Neural cell (in vitro differentiated cells): ENCODE results near the gene HOXD3. TPM values are rescaled to one million over a fixed set of nuclear protein-coding genes. Genes with fewer than 3 reads are reported as not detected.

Experiments used
- H2AFZ ChIP-seq: fragments of 200-600, 300-800 bp; sonication (generic), shearing (Covaris generic); 2 replicates; pipeline ENCODE4 v1.6.0; 2014; ENCODE audit warnings: low read depth, mild to moderate bottlenecking, antibody characterized with exemption, low read length, moderate library complexity
- H3F3A ChIP-seq: fragments of 200-600 bp; shearing (Covaris generic); 2 replicates; pipeline ENCODE4 v1.6.1; 2016; ENCODE audit warnings: mild to moderate bottlenecking, moderate library complexity, mixed read lengths, antibody characterized with exemption, low read length; ENCODE audit not compliant: insufficient read depth, poor library complexity, severe bottlenecking
- H3K27ac ChIP-seq: fragments of 200-600, 300-800 bp; sonication (generic), shearing (Covaris generic); 2 replicates; pipeline ENCODE4 v1.5.1; 2014; ENCODE audit warnings: mild to moderate bottlenecking, low read length, moderate library complexity
- H3K27me3 ChIP-seq: fragments of 300-800, 200-600 bp; sonication (generic), shearing (Covaris generic); 2 replicates; pipeline ENCODE4 v1.6.0; 2014; ENCODE audit warnings: mild to moderate bottlenecking, low read depth, low read length, moderate library complexity; ENCODE audit not compliant: insufficient read depth
- H3K36me3 ChIP-seq: fragments of 300-800, 200-600 bp; sonication (generic), shearing (Covaris generic); 2 replicates; pipeline ENCODE4 v1.5.1; 2014; ENCODE audit warnings: mild to moderate bottlenecking, antibody characterized with exemption, low read length, moderate library complexity; ENCODE audit not compliant: insufficient read depth
- H3K4me2 ChIP-seq: fragments of 300-800, 200-600 bp; sonication (generic), shearing (Covaris generic); 2 replicates; pipeline ENCODE4 v1.6.0; 2014; ENCODE audit warnings: mild to moderate bottlenecking, low read length
- H3K4me3 ChIP-seq: fragments of 300-800, 200-600 bp; sonication (generic), shearing (Covaris generic); 2 replicates; pipeline ENCODE4 v1.5.1; 2014; ENCODE audit warnings: mild to moderate bottlenecking, low read length, moderate library complexity
- H3K79me2 ChIP-seq: fragments of 200-600 bp; shearing (Covaris generic); replicated peaks from 2 replicates; pipeline ENCODE4 v1.6.0; 2014; ENCODE audit warnings: mild to moderate bottlenecking, low read length, moderate library complexity; ENCODE audit not compliant: insufficient read depth
- H3K9ac ChIP-seq: fragments of 300-800, 200-600 bp; sonication (generic), shearing (Covaris generic); 2 replicates; pipeline ENCODE4 v1.6.1; 2016; ENCODE audit warnings: mild to moderate bottlenecking, low read length, mixed read lengths
- H3K9me2 ChIP-seq: fragments of 200-600 bp; shearing (Covaris generic); 2 replicates; pipeline ENCODE4 v1.6.1; 2016; ENCODE audit warnings: mild to moderate bottlenecking, low read length, mixed read lengths; ENCODE audit not compliant: insufficient read depth
- H3K9me3 ChIP-seq: fragments of 200-600, 300-800 bp; sonication (generic), shearing (Covaris generic); 2 replicates; pipeline ENCODE4 v1.6.1; 2016; ENCODE audit warnings: mild to moderate bottlenecking, mixed run types, low read length, moderate library complexity, mixed read lengths
- H4K20me1 ChIP-seq: fragments of 200-600 bp; shearing (Covaris generic); 2 replicates; pipeline ENCODE4 v1.6.1; 2016; ENCODE audit warnings: mild to moderate bottlenecking, mixed run types; ENCODE audit not compliant: insufficient read depth
- EP300 ChIP-seq: fragments of 450-650 bp; conservative IDR thresholded peaks from 2 replicates; pipeline ENCODE4 v1.6.1; 2014; ENCODE audit warnings: antibody characterized with exemption, mild to moderate bottlenecking, moderate library complexity; ENCODE audit not compliant: poor library complexity, severe bottlenecking
- EZH2 ChIP-seq: fragments of 200-600, 300-800 bp; shearing (Covaris generic), sonication (generic); IDR thresholded peaks from 2 replicates; pipeline ENCODE4 v1.6.1; 2014; ENCODE audit warnings: antibody characterized with exemption, low read length, borderline replicate concordance, mild to moderate bottlenecking; ENCODE audit not compliant: insufficient read depth, poor library complexity, severe bottlenecking
- MXI1 ChIP-seq: fragments of 450-650 bp; conservative IDR thresholded peaks from 2 replicates; pipeline ENCODE4 v1.6.1; 2014; ENCODE audit warnings: antibody characterized with exemption, mild to moderate bottlenecking; ENCODE audit not compliant: poor library complexity, severe bottlenecking
- POLR2AphosphoS5 ChIP-seq: IDR thresholded peaks from 2 replicates; pipeline ENCODE4 v1.6.1; 2012
- RAD21 ChIP-seq: fragments of 450-650 bp; conservative IDR thresholded peaks from 2 replicates; pipeline ENCODE4 v1.6.1; 2014; ENCODE audit warnings: antibody characterized with exemption, mild to moderate bottlenecking, moderate library complexity
- SMC3 ChIP-seq: fragments of 450-650 bp; conservative IDR thresholded peaks from 2 replicates; pipeline ENCODE4 v1.6.1; 2014; ENCODE audit warnings: antibody characterized with exemption, mild to moderate bottlenecking, moderate library complexity; ENCODE audit not compliant: poor library complexity
- TAF1 ChIP-seq: IDR thresholded peaks from 2 replicates; pipeline ENCODE4 v1.6.1; 2012; ENCODE audit warnings: low read depth
- polyA plus RNA-seq: library from polyadenylated mRNA; depleted of rRNA; stranded (reverse); fragments of >200 nt; gene quantifications from 2 replicates; pipeline ENCODE4 v1.2.3, GENCODE V29; 2014
- TF ChIP-seq, protein P1 (sequence below): fragments of 450-650 bp; IDR thresholded peaks from 2 replicates; pipeline ENCODE4 v1.5.1; 2014; ENCODE audit warnings: antibody characterized with exemption, mild to moderate bottlenecking, moderate library complexity; ENCODE audit not compliant: poor library complexity, severe bottlenecking
- TF ChIP-seq, protein P2 (sequence below): IDR thresholded peaks from 2 replicates; pipeline ENCODE4 v1.6.1; 2012; ENCODE audit warnings: borderline replicate concordance

Gene HOXD3
- polyA plus RNA-seq, 1 donor from 2014 or later, result not detected

DNA sequence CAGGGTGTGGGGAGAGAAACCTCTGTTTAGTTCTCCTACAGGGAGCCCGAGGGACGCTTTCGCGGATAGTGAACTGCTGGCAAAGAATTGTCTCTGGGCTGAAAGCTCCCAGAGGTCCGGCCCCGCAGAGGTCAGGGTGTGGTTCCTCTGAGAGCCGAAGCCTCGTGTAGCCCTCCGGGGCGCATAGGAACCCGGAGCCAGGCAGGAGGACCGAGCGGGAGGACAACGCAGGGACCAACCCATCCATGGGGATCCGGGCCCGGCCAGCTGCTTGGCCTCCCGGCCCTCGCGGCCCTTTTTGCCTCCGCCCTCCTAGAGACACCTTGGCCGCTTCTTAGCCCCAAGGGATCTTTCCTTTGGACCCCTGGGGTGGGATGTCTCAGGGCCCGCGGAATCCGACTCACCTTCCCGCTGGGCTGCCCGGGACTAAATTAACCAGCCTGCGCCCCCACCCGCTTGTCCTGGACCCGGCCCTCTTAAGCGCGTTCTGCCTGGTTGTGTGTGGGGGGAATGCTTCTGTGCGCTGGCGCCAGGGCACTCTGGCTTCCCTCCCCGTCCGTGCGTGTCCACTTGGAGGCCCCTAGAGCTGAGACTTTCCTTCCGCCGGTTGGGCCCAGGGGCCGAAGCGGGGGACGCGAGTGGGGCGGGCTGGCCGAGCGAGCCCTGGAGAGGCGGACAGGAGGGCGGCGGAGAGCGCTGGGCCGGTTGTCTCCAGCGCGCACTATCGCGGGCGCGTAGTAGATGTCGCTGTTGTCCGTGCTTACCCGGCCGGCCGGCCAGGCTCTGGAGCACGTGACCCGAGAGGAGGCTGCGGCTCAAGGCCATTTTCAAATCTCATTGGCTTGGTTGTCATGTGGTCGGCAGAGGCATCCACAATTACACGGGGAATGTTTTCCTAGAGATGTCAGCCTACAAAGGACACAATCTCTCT lies 41.0 kb upstream of the HOXD3 start, which contains the start of gene HOXD10:
Gene HOXD10, plus strand, starts transcription at position 896 of the 931 bp plus-strand sequence. CDS start 56 bp downstream, outside the sequence.
- TF ChIP-seq RAD21 (no peak), EZH2 (no peak), MXI1 (no peak), TAF1 (no peak), EP300 (no peak), POLR2AphosphoS5 (no peak), SMC3 (no peak)
- TF ChIP-seq, protein P1, sequence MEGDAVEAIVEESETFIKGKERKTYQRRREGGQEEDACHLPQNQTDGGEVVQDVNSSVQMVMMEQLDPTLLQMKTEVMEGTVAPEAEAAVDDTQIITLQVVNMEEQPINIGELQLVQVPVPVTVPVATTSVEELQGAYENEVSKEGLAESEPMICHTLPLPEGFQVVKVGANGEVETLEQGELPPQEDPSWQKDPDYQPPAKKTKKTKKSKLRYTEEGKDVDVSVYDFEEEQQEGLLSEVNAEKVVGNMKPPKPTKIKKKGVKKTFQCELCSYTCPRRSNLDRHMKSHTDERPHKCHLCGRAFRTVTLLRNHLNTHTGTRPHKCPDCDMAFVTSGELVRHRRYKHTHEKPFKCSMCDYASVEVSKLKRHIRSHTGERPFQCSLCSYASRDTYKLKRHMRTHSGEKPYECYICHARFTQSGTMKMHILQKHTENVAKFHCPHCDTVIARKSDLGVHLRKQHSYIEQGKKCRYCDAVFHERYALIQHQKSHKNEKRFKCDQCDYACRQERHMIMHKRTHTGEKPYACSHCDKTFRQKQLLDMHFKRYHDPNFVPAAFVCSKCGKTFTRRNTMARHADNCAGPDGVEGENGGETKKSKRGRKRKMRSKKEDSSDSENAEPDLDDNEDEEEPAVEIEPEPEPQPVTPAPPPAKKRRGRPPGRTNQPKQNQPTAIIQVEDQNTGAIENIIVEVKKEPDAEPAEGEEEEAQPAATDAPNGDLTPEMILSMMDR, result no peak
- TF ChIP-seq, protein P2, sequence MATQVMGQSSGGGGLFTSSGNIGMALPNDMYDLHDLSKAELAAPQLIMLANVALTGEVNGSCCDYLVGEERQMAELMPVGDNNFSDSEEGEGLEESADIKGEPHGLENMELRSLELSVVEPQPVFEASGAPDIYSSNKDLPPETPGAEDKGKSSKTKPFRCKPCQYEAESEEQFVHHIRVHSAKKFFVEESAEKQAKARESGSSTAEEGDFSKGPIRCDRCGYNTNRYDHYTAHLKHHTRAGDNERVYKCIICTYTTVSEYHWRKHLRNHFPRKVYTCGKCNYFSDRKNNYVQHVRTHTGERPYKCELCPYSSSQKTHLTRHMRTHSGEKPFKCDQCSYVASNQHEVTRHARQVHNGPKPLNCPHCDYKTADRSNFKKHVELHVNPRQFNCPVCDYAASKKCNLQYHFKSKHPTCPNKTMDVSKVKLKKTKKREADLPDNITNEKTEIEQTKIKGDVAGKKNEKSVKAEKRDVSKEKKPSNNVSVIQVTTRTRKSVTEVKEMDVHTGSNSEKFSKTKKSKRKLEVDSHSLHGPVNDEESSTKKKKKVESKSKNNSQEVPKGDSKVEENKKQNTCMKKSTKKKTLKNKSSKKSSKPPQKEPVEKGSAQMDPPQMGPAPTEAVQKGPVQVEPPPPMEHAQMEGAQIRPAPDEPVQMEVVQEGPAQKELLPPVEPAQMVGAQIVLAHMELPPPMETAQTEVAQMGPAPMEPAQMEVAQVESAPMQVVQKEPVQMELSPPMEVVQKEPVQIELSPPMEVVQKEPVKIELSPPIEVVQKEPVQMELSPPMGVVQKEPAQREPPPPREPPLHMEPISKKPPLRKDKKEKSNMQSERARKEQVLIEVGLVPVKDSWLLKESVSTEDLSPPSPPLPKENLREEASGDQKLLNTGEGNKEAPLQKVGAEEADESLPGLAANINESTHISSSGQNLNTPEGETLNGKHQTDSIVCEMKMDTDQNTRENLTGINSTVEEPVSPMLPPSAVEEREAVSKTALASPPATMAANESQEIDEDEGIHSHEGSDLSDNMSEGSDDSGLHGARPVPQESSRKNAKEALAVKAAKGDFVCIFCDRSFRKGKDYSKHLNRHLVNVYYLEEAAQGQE, result no peak
- Histone ChIP-seq H3K9ac (no peak within 1 kb of the TSS), H3K27me3 (peaks cover 99% of the 10 kb centered on the region), H3K36me3 (no peaks in the 10 kb centered on the region), H2AFZ (no peak within 1 kb of the TSS), H3K4me2 (no peak within 1 kb of the TSS), H4K20me1 (no peaks in the 10 kb centered on the region), H3K9me2 (no peaks in the 10 kb centered on the region), H3F3A (no peaks in the 10 kb centered on the region), H3K79me2 (no peaks in the 10 kb centered on the region), H3K27ac (no peak within 1 kb of the TSS), H3K4me3 (no peak within 1 kb of the TSS), H3K9me3 (peaks cover 32% of the 10 kb centered on the region)

DNA sequence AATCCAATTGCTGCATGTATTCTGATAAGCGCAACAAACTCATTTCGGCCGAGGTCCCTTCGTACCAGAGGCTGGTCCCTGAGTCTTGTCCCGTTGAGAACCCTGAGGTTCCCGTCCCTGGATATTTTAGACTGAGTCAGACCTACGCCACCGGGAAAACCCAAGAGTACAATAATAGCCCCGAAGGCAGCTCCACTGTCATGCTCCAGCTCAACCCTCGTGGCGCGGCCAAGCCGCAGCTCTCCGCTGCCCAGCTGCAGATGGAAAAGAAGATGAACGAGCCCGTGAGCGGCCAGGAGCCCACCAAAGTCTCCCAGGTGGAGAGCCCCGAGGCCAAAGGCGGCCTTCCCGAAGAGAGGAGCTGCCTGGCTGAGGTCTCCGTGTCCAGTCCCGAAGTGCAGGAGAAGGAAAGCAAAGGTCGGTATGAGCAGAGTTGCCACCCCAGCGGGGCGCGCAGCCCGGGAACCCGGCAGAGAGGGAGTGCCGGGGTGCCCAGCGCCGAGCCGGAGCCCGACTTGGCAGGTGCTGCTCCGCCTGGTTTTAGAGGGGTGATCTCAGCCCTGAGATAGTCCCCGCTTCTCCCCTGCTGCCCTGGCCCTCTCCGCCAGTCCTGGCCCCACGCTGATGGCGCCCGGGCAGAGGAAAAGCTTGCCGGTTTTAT lies 39.8 kb upstream of the HOXD3 start:
- H3K9me2 ChIP-seq, result no peaks in the 10 kb centered on the region
- no peak overlapping the region for H3K4me3 ChIP-seq
- H3K9ac ChIP-seq, result no peak overlapping the region
- no peaks in the 10 kb centered on the region for H3K36me3 ChIP-seq
- H3K27ac ChIP-seq, result no peak overlapping the region
- H3F3A ChIP-seq, result no peaks in the 10 kb centered on the region
- peaks cover 99% of the 10 kb centered on the region for H3K27me3 ChIP-seq
- no peaks in the 10 kb centered on the region for H3K79me2 ChIP-seq
- H3K4me2 ChIP-seq, result no peak overlapping the region
- H2AFZ ChIP-seq, result no peak overlapping the region
- H4K20me1 ChIP-seq, result no peaks in the 10 kb centered on the region
- no peak for TF ChIP-seq MXI1
- peaks cover 32% of the 10 kb centered on the region for H3K9me3 ChIP-seq
